Thyroid gland (tissue), 4 donors: ENCODE results near the gene KRI1.

ENCODE experiments used
- POLR2A ChIP-seq, 2 donors: fragments of 450-650 bp; IDR thresholded peaks; one replicate each; pipeline ENCODE4 v1.6.1; 2017; ENCODE audit warnings: antibody characterized with exemption in 2 of 2, mild to moderate bottlenecking in 2 of 2, moderate library complexity in 1 of 2
- TF ChIP-seq, protein P1 (sequence below), 6 experiments: fragments of 200-600 bp in 3 of 6; fragments of 450-650 bp in 3 of 6; sonication (generic) in 3 of 6; IDR thresholded peaks; one replicate each; pipeline ENCODE4 v1.5.1; 2016 to 2019; ENCODE audit warnings: antibody characterized with exemption in 6 of 6, mild to moderate bottlenecking in 2 of 6, inconsistent platforms in 1 of 6, moderate library complexity in 1 of 6

DNA sequence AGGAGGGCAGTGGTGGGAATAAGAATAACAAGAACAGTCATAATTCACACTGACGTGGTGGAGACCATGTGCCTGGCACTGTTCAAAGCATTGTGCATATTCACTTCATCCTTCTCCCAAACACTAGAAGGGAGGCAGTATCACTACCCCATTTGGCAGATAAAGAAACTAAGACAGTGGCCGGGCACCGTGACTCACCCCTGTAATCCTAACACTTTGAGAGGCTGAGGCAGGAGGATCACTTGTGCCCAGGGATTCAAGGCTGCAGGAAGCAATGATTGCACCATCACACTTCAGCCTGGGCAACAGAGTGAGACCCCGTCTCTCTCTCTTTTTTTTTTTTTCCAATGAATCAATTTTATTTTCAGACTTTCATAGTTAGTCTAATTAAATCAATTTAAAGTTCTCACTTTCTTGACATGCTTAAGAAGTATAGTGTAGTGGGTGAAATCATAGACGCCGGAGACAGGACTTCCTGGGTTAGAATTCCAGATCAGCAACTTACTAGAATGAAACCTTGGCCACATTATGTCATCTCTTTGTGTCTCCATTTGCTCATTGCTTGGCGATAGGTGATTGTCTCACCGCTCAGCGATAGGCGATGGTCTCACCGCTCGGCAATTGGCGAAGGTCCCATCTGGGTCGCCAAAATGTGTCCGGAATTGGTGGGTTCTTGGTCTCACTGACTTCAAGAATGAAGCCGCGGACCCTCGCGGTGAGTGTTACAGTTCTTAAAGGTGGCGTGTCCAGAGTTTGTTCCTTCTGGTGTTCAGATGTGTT lies 27.4 kb downstream of the KRI1 start:
- TF ChIP-seq, protein P1, sequence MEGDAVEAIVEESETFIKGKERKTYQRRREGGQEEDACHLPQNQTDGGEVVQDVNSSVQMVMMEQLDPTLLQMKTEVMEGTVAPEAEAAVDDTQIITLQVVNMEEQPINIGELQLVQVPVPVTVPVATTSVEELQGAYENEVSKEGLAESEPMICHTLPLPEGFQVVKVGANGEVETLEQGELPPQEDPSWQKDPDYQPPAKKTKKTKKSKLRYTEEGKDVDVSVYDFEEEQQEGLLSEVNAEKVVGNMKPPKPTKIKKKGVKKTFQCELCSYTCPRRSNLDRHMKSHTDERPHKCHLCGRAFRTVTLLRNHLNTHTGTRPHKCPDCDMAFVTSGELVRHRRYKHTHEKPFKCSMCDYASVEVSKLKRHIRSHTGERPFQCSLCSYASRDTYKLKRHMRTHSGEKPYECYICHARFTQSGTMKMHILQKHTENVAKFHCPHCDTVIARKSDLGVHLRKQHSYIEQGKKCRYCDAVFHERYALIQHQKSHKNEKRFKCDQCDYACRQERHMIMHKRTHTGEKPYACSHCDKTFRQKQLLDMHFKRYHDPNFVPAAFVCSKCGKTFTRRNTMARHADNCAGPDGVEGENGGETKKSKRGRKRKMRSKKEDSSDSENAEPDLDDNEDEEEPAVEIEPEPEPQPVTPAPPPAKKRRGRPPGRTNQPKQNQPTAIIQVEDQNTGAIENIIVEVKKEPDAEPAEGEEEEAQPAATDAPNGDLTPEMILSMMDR (IDR thresholded peaks at IDR 0.05): no peak
- TF ChIP-seq POLR2A (IDR thresholded peaks at IDR 0.05): no peak
